GM21381 (cell line): Measurements from ENCODE around the gene SBDS.
"Not testable (repeated sequence)": the region's sequence is repeated elsewhere in the genome, so short reads cannot be mapped to it uniquely, and the experiment has no call there.

ENCODE experiments used
- ATAC-seq: cut with Tn5 transposase; IDR thresholded peaks from one replicate; pipeline ENCODE4 v1.9.1; 2021; ENCODE audit warnings: mild to moderate bottlenecking, moderate library complexity; ENCODE audit not compliant: unreplicated experiment

The SBDS gene

DNA sequence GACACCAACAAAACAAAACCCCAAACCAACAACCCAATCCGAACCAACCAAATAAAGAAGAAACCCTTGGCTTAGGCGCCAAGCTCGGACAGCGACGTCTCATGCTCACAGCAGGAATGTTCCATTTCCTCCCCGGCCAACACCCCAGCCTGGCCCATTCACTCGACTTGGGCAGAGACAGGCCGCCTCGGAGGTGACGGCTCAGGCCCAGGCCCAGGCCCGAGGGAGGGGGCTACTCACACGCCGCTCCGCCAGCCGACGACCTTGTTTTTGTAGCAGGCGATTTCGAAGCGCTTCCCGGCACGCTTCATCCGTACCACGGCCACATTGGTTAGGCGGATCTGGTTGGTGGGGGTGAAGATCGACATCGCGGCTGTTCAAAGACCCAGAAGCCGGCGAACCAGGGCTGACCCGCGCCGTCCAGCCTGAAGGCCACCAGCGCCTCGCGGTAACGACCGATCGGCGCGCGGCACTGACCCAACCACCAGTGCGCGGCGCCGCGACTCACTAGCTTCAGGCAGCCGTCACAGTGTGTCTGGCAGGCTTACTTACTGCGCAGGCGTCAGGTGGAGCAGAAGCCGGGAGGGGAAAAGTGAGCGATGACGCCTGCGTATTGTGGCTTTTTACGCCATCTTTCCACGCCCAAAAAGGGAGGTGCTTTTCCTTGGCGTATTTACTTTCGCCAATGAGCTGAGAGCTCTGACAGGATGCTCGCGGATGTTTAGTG, at the start of gene SBDS:
TSS of gene SBDS (minus strand) at position 537 of the 727 bp plus-strand sequence. CDS start at position 368, 169 bp downstream.
- ATAC-seq = peak; percentile 63

DNA sequence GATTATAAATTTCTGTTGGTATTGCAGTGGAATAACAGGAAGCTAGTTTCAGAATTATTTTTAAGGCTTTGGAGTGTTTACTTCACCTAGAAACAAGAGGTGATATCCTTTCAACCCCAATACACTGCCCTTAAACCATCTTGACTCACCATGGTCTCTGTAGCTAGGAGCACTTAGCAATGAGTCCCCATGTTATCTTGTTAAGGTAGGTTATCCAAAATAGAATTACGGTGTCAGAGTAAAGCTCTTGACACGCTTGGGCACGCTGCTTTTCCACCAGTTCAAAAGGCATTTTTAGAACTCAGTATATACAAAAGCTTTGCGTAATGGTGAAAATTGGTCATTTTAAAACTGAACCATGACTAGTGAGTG, 48.2 kb upstream of the SBDS start:
- ATAC-seq = not testable (repeated sequence)

DNA sequence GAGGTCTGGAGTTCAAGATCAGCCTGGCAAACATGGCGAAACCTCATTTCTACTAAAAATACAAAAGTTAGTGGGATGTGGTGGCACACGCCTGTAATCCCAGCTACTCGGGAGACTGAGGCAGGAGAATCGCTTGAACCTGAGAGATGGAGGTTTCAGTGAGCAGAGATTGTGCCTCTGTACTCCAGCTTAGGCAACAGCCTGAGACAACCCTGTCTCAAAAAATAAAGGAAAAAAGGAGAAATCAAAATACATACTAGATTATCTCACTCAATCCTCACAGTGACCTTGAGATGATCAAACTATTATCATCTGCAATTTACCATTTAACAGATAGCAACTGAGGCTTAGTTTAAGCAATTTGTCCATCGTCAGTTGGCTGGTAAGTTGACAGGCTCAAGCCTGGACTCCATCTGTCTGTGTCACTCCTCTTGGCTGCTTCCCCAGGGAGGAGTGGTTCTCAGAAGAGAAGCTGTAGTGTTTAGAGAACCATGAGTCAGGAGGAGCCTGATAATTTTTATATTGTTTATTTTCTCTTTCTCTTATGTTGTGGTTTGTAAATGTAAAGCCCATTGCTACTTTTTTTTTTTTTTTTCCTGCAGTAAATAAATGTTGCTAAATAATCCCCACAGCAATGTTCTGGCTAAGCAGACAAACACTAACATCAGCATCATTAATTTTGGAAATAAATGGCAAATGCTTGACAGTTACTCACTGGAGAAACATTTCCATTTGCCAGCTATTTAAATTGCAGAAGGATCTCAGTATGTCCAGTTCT, 47.6 kb upstream of the SBDS start:
- ATAC-seq = not testable (repeated sequence)

DNA sequence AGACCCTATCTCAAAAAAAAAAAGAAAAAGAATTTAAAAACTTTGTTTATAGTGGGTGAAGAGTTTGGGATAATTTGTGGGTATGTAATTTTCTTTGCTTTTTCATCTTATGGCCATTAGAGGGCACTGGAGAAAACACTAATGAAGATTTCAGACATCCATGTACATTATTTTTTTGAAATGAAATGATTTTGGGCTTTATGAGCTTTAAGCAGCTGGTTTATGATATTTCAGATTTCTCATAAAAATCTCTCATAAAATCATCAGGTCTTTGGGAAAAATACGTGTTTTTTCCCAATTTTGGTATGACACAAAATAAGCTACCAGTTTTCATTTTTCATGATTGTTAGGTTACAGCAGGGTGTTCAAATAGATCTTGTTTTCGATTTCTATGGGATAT, 45.4 kb upstream of the SBDS start:
- ATAC-seq = not testable (repeated sequence)

- not testable (repeated sequence) for ATAC-seq
Observed at GRCh38 chr7:67036432-67037395, 41.3 kb upstream of the SBDS start.

DNA sequence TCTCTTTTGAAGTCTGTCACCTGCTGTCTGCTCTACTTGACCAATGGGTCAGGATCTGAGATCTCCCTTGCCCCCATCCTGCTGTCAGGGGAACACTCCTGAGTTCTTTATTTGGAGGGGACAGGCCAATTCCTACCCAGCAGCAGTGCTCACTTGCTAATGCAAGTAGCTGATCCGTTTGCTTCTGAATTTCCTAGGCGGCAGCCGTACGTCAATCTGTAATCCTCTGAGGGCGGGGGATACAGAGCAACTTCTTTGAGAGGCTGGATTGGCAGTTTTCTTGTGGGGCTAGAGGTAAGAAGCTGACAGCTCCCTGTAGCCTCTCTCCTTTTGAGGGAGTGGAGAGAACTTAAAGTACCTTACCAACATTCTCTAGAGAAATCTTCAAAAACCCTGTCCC, 37.9 kb upstream of the SBDS start:
- ATAC-seq = no peak

DNA sequence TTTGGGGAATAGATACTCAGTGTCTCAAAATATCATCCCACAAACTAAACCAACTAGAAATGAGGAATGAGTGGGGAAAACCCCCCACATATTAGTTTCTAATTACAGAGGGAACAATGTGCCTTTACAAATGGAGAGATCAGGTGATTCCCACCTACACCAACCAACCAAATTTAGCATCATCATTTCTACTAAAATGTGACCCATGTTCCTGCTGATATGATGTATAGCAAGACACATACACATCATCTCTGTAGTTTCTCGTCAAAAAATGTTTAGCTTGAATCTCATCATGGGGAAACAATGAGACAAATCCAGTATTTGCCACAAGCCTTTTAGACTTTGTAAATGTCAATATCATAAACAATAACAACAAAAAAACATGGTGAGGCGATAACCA, 36.3 kb upstream of the SBDS start:
- not testable (repeated sequence) for ATAC-seq

DNA sequence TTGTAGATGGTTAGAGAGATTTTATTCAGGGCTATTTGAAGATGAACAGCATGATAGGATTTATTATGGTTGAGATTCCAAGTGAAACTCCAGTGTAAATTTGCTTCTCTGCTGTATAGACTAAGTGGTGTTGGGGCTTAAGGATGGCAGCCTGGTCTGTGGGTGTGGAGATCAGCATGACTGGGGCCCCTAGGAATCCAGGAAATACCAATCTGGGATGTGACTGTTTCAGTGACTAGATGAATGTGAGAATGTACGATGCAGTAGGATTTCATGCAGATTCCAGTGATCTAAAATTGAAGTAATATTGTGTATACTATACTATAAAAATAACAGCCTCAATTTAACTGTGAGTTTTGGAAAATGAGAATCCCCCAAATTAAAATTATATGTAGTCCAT, 30.1 kb upstream of the SBDS start:
- ATAC-seq = not testable (repeated sequence)

- ATAC-seq = no peak
Observed at GRCh38 chr7:67022511-67022910, 27.1 kb upstream of the SBDS start.

DNA sequence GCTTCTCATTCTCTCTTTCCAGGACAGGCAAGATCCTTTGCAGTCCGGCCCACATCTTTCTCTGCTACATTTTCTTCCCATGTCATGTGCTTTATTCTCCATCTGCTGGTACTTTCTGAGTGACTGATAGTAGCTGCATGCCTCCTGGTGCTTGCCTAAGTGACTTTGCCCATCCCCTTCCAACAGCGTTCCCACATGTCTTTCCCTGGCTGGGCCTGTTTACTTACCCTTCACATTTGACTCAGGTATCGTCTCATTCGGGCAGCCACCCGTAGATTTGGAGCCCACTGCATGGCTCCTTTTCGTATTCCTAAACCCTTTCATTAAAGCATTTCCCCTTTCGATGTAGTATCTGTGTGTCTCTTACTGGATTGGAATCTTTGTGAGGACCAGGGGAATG, 25.9 kb upstream of the SBDS start:
- no peak for ATAC-seq

DNA sequence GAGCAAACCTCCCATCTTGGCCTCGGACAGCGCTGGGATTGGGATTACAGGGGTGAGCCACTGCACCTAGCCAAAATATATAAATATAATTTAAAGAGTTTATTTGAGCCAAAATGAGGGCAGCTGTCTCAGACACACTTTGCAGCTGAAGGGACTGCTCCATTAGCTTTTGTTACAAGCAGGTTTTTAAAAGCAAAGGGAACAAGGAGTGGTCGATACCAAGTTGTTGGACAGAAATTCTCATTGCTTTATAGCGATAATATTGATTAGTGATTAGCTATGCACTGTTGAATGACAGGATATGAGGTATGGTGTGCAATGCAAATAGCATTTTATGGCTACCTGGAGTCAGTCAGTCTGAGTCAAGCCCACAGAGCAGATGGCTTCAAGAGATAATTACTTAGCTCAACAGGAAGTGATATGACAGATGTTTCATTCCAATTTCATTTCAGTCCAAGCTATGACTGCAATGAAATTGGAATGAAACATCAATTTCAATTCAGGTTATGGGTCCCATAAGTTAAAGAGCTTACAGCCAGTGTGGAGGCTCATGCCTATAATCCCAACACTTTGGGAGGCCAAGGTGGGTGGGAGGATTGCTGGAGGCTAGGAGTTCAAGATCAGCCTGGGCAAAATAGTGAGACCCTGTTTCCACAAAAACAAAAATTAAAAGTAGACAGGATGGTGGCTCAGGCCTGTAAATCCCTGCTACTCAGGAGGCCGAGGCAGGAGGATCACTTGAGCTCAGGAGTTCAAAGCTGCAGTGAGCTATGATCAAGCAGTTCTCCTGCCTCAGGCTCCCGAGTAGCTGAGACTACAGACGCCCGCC, 24.4 kb upstream of the SBDS start:
- no peak for ATAC-seq

DNA sequence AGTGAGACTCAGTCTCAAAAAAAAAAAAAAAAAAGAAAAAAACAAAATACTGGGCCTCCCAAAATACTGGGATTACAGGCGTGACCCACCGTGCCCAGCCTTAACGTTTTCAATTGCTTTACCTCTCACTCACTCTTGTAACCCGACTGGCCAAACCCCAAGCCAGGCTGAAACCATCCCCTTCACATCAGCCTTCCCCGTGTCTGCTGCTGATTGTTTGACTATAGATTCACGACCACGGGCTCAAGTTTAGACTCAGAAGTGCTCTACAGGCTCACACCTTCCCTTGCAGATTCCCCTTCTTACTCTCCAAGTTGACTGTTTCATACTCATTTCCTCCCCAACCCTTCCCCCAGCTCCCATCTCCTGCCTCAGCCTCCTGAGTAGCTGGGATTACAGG, 23.6 kb upstream of the SBDS start:
- no peak for ATAC-seq

- not testable (repeated sequence) for ATAC-seq
Observed at GRCh38 chr7:67017971-67018370, 22.6 kb upstream of the SBDS start.

DNA sequence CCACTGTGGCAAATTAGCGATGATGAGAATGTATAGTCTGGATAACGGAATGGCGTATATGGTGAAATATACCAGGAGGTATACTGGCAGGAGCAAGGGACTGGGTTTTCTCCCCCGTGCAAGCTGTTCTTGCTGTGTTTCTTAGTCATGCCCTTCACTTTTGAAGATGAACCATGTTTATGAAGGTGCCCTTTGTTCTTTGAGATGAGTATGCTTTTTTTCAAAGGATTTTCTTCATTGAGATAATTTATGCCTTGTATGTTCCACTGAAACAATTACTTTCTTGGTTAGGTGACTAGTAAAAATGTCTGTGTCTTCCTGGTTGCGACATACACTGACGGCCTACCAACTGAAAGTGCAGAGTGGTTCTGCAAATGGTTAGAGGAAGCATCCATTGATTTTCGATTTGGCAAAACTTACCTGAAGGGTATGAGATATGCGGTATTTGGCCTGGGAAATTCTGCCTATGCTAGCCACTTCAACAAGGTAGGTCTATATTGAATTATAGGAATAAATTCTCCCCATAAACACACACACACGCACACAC, 18.8 kb upstream of the SBDS start:
- not testable (repeated sequence) for ATAC-seq

DNA sequence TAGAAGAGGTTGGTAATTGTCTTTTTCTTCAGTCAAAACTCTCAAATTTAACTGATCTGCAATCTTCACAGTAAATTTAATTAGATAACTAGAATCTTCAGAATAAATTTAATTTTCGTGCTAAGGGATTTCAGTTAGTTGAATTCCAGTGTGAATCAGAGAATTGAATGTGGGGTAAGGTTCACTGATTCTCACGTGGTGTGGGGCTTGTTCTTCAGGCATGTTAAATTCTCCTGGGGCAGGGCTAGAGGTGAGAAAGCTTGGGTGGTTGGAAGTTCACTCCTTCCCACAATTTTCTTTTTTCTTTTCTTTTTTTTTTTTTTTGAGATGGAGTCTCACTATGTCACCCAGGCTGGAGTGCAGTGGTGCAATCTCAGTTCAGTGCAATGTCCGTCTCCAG, 14.3 kb upstream of the SBDS start:
- ATAC-seq = not testable (repeated sequence)

- no peak for ATAC-seq
Observed at GRCh38 chr7:67008260-67008659, 12.9 kb upstream of the SBDS start.

GRCh38 chr7:67006965-67007364, 11.6 kb upstream of the SBDS start:
- no peak for ATAC-seq

- ATAC-seq = not testable (repeated sequence)
Observed at GRCh38 chr7:67004145-67004544, 8.8 kb upstream of the SBDS start.

- not testable (repeated sequence) for ATAC-seq
Observed at GRCh38 chr7:67000601-67001258, 5.3 kb upstream of the SBDS start.
